HFF-Myc (cell line): Measurements from ENCODE around the gene TULP3.

Experiments
- DNase-seq: peaks from one replicate; pipeline ENCODE4 v3.0.0-alpha.2; 2011; ENCODE audit warnings: low read depth; ENCODE audit errors: extremely low read depth
- H3K4me3 ChIP-seq: replicated peaks from 2 replicates; pipeline ENCODE4 v1.5.1; 2011; ENCODE audit warnings: low read depth, mild to moderate bottlenecking, control low read depth, low read length
- TF ChIP-seq, protein P1 (sequence below): IDR thresholded peaks from 2 replicates; pipeline ENCODE4 v1.5.1; 2012; ENCODE audit warnings: mild to moderate bottlenecking, low read depth, low read length, control low read depth; ENCODE audit errors: missing control alignments

Gene TULP3

DNA sequence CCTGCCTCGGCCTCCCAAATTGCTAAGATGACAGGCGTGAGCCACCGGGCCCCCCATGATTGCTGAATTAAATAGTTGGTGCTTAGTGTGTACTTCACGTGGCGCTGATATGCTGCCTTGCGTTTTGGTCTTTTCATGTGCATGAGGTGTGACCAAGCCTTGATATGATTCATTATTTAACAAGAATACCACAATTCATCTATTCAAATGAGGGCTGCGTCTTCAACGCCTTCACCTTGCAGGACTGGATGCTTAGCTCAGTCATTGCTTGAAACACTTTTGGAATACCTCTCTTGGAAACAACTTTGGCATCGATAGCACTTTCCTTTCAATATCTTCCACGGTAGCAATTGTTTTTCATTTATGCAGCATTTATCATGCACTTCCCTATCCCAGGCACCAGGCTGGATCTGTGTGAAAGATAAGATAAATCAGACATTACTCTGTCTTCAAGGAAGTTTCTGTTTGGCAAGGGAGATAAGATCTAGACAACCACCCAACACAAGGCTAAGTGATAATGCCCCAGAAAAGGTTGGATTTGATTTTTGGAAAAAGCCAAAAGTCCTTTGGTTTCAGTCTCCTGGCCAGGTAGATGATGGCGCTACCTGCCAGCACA, 67.2 kb downstream of the TULP3 start:
- TF ChIP-seq, protein P1, sequence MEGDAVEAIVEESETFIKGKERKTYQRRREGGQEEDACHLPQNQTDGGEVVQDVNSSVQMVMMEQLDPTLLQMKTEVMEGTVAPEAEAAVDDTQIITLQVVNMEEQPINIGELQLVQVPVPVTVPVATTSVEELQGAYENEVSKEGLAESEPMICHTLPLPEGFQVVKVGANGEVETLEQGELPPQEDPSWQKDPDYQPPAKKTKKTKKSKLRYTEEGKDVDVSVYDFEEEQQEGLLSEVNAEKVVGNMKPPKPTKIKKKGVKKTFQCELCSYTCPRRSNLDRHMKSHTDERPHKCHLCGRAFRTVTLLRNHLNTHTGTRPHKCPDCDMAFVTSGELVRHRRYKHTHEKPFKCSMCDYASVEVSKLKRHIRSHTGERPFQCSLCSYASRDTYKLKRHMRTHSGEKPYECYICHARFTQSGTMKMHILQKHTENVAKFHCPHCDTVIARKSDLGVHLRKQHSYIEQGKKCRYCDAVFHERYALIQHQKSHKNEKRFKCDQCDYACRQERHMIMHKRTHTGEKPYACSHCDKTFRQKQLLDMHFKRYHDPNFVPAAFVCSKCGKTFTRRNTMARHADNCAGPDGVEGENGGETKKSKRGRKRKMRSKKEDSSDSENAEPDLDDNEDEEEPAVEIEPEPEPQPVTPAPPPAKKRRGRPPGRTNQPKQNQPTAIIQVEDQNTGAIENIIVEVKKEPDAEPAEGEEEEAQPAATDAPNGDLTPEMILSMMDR: no peak
- peak overlapping the region; percentile 75 for H3K4me3 ChIP-seq
- DNase-seq: no peak

- peak; percentile 56 for DNase-seq
- peak overlapping the region; percentile 75 for H3K4me3 ChIP-seq
These were observed 67.9 kb downstream of the TULP3 start for GRCh38 chr12:2958432-2959191.

GRCh38 chr12:2959192-2959504, 68.5 kb downstream of the TULP3 start, which contains the start of gene TEAD4:
TEAD4 (plus strand) TSS chr12:2959397.
- TF ChIP-seq, protein P1: no peak
- peak within 1 kb of the TSS; percentile 75 for H3K4me3 ChIP-seq
- DNase-seq: no peak

More at GRCh38 chr12:2958432-2959191, 67.9 kb downstream of the TULP3 start:
- TF ChIP-seq, protein P1: no peak

GRCh38 chr12:2959505-2960389, 69.1 kb downstream of the TULP3 start:
- DNase-seq: no peak
- H3K4me3 ChIP-seq: peak overlapping the region; percentile 75
- TF ChIP-seq, protein P1: no peak

GRCh38 chr12:2960390-2960956, 69.8 kb downstream of the TULP3 start:
- peak overlapping the region; percentile 75 for H3K4me3 ChIP-seq
- DNase-seq: no peak
- TF ChIP-seq, protein P1: no peak

- TF ChIP-seq, protein P1: no peak
- H3K4me3 ChIP-seq: peak overlapping the region; percentile 75
- no peak for DNase-seq
These were observed 70.4 kb downstream of the TULP3 start for GRCh38 chr12:2960996-2961616.
